Measurements from ENCODE around the gene ABHD1. TPM values are rescaled to one million over a fixed set of nuclear protein-coding genes. Genes with fewer than 3 reads are reported as not detected.
"Not testable (repeated sequence)": the region's sequence is repeated elsewhere in the genome, so short reads cannot be mapped to it uniquely, and the experiment has no call there.

The ABHD1 gene
- total RNA-seq, 1 donor from 2014 or later: not detected

GRCh38 chr2:27109083-27109482 is 14.5 kb upstream of the ABHD1 start:
- Histone ChIP-seq H3K27me3 (no peaks in the 10 kb centered on the region), H3K27ac (no peak overlapping the region)
- intact Hi-C loops (cut with DNase I): no loop called here

GRCh38 chr2:27110603-27111352 is 12.8 kb upstream of the ABHD1 start:
- DNase-seq (ENCODE audit: low spot score in 2 of 2); H3K36me3 ChIP-seq: not testable (repeated sequence)

More at GRCh38 chr2:27109083-27109482, 14.5 kb upstream of the ABHD1 start:
- TF ChIP-seq CTCF (IDR thresholded peaks at IDR 0.05): no peak
- Histone ChIP-seq H3K4me1 (no peaks in the 10 kb centered on the region), H3K9me3 (no peaks in the 10 kb centered on the region), H3K4me3 (no peak overlapping the region), H3K36me3 (no peaks in the 10 kb centered on the region)
- no peak for DNase-seq (ENCODE audit: low spot score in 2 of 2)

GRCh38 chr2:27111392-27112078 is 12.1 kb upstream of the ABHD1 start:
- H3K4me3 ChIP-seq; H3K36me3 ChIP-seq; DNase-seq (ENCODE audit: low spot score in 2 of 2); H3K4me1 ChIP-seq; H3K27ac ChIP-seq; H3K27me3 ChIP-seq; H3K9me3 ChIP-seq: not testable (repeated sequence)
- intact Hi-C loops (cut with DNase I): loop anchor here (5.0 kb wide), 1 partner anchor 51 kb away; no protein-coding TSS in a partner anchor

More at GRCh38 chr2:27110603-27111352, 12.8 kb upstream of the ABHD1 start:
- not testable (repeated sequence) for H3K27me3 ChIP-seq, H3K4me3 ChIP-seq, H3K27ac ChIP-seq, H3K4me1 ChIP-seq, H3K9me3 ChIP-seq
- intact Hi-C loops (cut with DNase I): loop anchor here (5.0 kb wide), 1 partner anchor 52 kb away; no protein-coding TSS in a partner anchor

- no peaks in the 10 kb centered on the region for H3K9me3 ChIP-seq
- TF ChIP-seq CTCF (IDR thresholded peaks at IDR 0.05): no peak
- intact Hi-C loops (cut with DNase I): no loop called here
Observed at GRCh38 chr2:27115519-27115918, 8.1 kb upstream of the ABHD1 start.

GRCh38 chr2:27117995-27118524 is 5.6 kb upstream of the ABHD1 start:
- DNase-seq (ENCODE audit: low spot score in 2 of 2): no peak

More at GRCh38 chr2:27115519-27115918, 8.1 kb upstream of the ABHD1 start:
- Histone ChIP-seq H3K4me1 (peaks cover 3 to 6% of the 10 kb centered on the region in 2 donors), H3K4me3 (no peak overlapping the region), H3K27me3 (no peaks in the 10 kb centered on the region), H3K27ac (no peak overlapping the region), H3K36me3 (no peaks in the 10 kb centered on the region)
- DNase-seq (ENCODE audit: low spot score in 2 of 2): no peak

More at GRCh38 chr2:27117995-27118524, 5.6 kb upstream of the ABHD1 start:
- no peak overlapping the region for H3K27ac ChIP-seq
- peaks cover 3 to 6% of the 10 kb centered on the region in 2 donors for H3K4me1 ChIP-seq
- intact Hi-C loops (cut with DNase I): no loop called here
- H3K36me3 ChIP-seq: no peaks in the 10 kb centered on the region
- H3K9me3 ChIP-seq: no peaks in the 10 kb centered on the region
- TF ChIP-seq CTCF (IDR thresholded peaks at IDR 0.05): no peak
- no peaks in the 10 kb centered on the region for H3K27me3 ChIP-seq
- H3K4me3 ChIP-seq: peak overlapping the region; percentile 62 to 63
